Large intestine (tissue), 3 donors: ENCODE measurements around the gene H2AZ2. TPM values are rescaled to one million over a fixed set of nuclear protein-coding genes. Genes with fewer than 3 reads are reported as not detected.
"Not testable (repeated sequence)": the region's sequence is repeated elsewhere in the genome, so short reads cannot be mapped to it uniquely, and the experiment has no call there.

Experiments
- DNase-seq, 2 donors: peaks; one replicate each; pipeline versions ENCODE4 v3.0.0 to v3.0.0-alpha.2; 2013
- H3K27ac ChIP-seq: one replicate; pipeline ENCODE4 v1.5.1; 2013; ENCODE audit warnings: low read length
- H3K27me3 ChIP-seq: 2 replicates; pipeline ENCODE4 v1.6.1; 2013; ENCODE audit warnings: low read length; ENCODE audit not compliant: control insufficient read depth, insufficient read depth
- H3K36me3 ChIP-seq: 2 replicates; pipeline ENCODE4 v1.6.1; 2013; ENCODE audit warnings: low read length; ENCODE audit not compliant: control insufficient read depth, insufficient read depth
- H3K4me1 ChIP-seq: one replicate; pipeline ENCODE4 v1.6.1; 2013; ENCODE audit warnings: low read length; ENCODE audit not compliant: control insufficient read depth, insufficient read depth
- H3K4me3 ChIP-seq: one replicate; pipeline ENCODE4 v1.5.1; 2013; ENCODE audit warnings: low read length
- H3K9me3 ChIP-seq: one replicate; pipeline ENCODE4 v1.6.1; 2013; ENCODE audit warnings: mild to moderate bottlenecking, low read depth, low read length, moderate library complexity; ENCODE audit not compliant: control insufficient read depth
- WGBS: methylation state at CpG from one replicate; pipeline ENCODE4 v1.1.5; 2013; ENCODE audit warnings: low lambda C conversion rate; ENCODE audit not compliant: insufficient coverage; 5-methylcytosine and 5-hydroxymethylcytosine counted together
- polyA plus RNA-seq: library from polyadenylated mRNA; unstranded; fragments of 120-200 nt; gene quantifications from one replicate; pipeline ENCODE4 v1.2.1, GENCODE V29; 2013

The H2AZ2 gene
- polyA plus RNA-seq, 1 donor = 161 TPM

DNA sequence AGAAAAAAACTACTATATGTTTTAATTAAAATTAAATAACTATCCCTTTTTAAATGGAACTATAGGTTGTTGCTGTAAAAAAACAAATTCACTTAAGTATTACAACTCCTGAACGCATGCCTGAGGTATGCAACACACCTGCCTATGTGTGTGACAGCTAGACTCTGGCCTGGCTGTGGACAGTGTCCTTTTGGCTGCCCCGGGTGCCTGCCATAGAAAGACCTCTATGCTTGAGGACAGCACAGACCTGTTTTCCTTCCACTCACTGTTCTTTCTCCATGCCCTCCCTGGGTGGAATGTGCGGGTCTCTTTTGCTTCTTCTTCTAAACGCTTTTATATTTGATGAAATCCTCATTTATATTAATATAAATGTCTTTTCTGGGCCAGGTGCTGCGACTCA is 57.9 kb downstream of the H2AZ2 start:
- Histone ChIP-seq H3K27ac (no peak overlapping the region), H3K4me3 (no peak overlapping the region), H3K9me3 (no peaks in the 10 kb centered on the region), H3K36me3 (no peaks in the 10 kb centered on the region), H3K27me3 (no peaks in the 10 kb centered on the region), H3K4me1 (no peaks in the 10 kb centered on the region)
- no peak for DNase-seq
- WGBS = no CpG with 5 or more reads among the region's 5 CpGs

- Histone ChIP-seq H3K9me3 (peaks cover 7% of the 10 kb centered on the region), H3K4me3 (no peak overlapping the region), H3K36me3 (no peaks in the 10 kb centered on the region), H3K27me3 (no peaks in the 10 kb centered on the region), H3K27ac (no peak overlapping the region), H3K4me1 (no peaks in the 10 kb centered on the region)
- WGBS = no CpG with 5 or more reads among the region's 3 CpGs
- no peak for DNase-seq
Measured at GRCh38 chr7:44787762-44788161, 60.1 kb downstream of the H2AZ2 start.

GRCh38 chr7:44787041-44787440 is 60.8 kb downstream of the H2AZ2 start:
- Histone ChIP-seq H3K4me1 (no peaks in the 10 kb centered on the region), H3K36me3 (no peaks in the 10 kb centered on the region), H3K27ac (no peak overlapping the region), H3K27me3 (no peaks in the 10 kb centered on the region), H3K9me3 (peaks cover 7% of the 10 kb centered on the region), H3K4me3 (no peak overlapping the region)
- no peak for DNase-seq
- WGBS = no CpG with 5 or more reads among the region's 4 CpGs

DNA sequence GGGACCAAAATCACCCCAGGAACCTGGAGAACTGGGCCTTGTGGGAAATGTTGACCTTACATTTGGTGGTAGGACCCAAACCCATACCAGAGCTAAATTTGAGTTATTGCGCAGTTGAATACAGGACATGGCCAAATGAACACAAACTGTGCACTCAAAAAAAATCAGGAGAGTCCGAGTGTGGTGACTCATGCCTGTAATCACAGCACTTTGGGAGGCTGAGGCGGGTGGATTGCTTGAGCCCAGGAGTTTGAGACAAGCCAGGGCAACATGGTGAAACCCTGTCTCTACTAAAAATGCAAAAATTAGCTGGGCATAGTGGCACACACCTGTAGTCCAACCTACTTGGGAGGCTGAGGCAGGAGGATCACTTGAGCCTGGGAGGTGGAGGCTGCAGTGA is 62.7 kb downstream of the H2AZ2 start:
- not testable (repeated sequence) for H3K4me3 ChIP-seq, H3K4me1 ChIP-seq, H3K27ac ChIP-seq, H3K27me3 ChIP-seq, H3K9me3 ChIP-seq, H3K36me3 ChIP-seq, DNase-seq
- no CpG with 5 or more reads among the region's 3 CpGs for WGBS

DNA sequence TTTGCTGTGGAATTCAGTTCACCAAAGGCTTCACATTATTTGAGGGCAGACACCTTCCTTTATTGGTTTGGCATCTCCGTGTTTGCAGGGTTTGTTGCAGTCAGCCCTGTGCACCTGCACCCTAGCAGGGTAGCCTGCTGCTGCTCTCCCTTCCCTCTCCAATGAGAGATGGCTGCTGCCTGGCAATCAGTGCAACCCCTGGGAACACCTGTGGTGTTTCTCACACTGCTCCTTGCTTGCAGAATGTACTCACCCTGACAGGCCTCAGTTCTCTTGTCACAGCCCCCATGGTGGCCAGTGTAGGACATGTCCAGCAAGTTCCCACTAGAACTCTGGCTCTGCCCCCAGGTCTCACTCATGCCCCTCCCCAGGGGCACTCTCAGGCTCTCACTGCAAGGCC is 63.5 kb downstream of the H2AZ2 start:
- no peak overlapping the region for H3K4me3 ChIP-seq
- no peaks in the 10 kb centered on the region for H3K36me3 ChIP-seq
- no peak overlapping the region for H3K27ac ChIP-seq
- H3K4me1 ChIP-seq = no peaks in the 10 kb centered on the region
- peaks cover 7% of the 10 kb centered on the region for H3K9me3 ChIP-seq
- H3K27me3 ChIP-seq = no peaks in the 10 kb centered on the region
- no peak for DNase-seq
- no CpG with 5 or more reads among the region's 1 CpG for WGBS

DNA sequence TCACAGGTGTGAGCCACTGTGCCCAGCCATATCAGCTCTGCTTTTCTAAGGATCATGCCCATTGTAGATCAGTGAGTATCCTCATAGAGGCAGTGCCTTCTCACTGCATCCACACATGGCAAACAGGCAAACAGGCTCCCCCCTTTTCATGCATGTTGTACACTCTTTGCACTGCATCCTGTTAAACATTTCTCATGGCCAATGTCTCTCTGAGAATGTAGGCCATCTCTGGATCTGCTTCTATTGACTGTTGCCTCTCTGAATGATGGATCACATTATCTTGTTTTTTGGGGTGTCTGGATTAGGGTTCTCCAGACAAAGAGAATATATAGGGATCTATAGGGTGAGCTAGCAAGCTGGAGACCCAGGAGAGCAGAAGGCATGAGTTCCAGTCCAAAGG is 64.5 kb downstream of the H2AZ2 start:
- H3K4me3 ChIP-seq = no peak overlapping the region
- no peaks in the 10 kb centered on the region for H3K4me1 ChIP-seq
- no peaks in the 10 kb centered on the region for H3K27me3 ChIP-seq
- H3K36me3 ChIP-seq = no peaks in the 10 kb centered on the region
- H3K9me3 ChIP-seq = peaks cover 7% of the 10 kb centered on the region
- H3K27ac ChIP-seq = no peak overlapping the region
- DNase-seq = no peak

DNA sequence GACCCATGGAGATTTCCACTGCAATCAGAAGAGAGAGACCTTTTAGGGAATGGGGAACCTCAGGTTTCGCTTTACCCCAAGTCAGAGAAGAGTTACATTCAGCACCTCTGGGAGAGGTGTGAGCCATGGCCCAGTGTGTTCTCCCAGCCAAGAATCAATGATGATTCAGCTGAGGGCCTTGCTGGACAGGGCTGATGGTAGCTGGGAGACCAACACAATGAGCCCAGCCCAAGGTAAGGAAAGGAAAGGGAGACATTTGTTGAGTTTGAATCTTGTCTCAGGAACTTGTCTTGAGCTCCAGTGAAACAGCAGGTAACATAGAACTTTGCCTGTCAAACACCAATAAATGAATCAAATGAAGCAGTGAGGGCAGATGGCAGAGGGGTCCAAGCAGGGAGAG is 65.4 kb downstream of the H2AZ2 start:
- Histone ChIP-seq H3K4me3 (no peak overlapping the region), H3K36me3 (no peaks in the 10 kb centered on the region), H3K9me3 (peaks cover 7% of the 10 kb centered on the region), H3K27me3 (no peaks in the 10 kb centered on the region), H3K4me1 (no peaks in the 10 kb centered on the region), H3K27ac (no peak overlapping the region)
- no CpG with 5 or more reads among the region's 1 CpG for WGBS
- DNase-seq = no peak

Other genes starting within 250 kb of the H2AZ2 start
- gene OGDH, start 241.5 kb downstream of the H2AZ2 start, polyA plus RNA-seq = 97.4 TPM
- gene ZMIZ2, start 99.2 kb downstream of the H2AZ2 start, polyA plus RNA-seq = 86.2 TPM
- 1,462 TPM for gene PPIA, start 51.4 kb downstream of the H2AZ2 start, polyA plus RNA-seq
- 22.7 TPM for gene PURB, start 37.4 kb upstream of the H2AZ2 start, polyA plus RNA-seq
- 2.2 TPM for gene MYO1G, start 130.9 kb upstream of the H2AZ2 start, polyA plus RNA-seq
- 19.5 TPM for gene CCM2, start 152.1 kb upstream of the H2AZ2 start, polyA plus RNA-seq
- gene NACAD, start 240.9 kb upstream of the H2AZ2 start, polyA plus RNA-seq = 7.2 TPM